BLaER1 treated with 17β-estradiol and CSF1 and Interleukin-3, amounts not matched to agents 10 nM and 100 nM (cell line): ENCODE results near the gene SYT9.
A peak's percentile ranks its signal among the peaks of the same experiment; 100 is the strongest.

Experiments used
- H3K27ac ChIP-seq, 11 experiments: shearing (Covaris generic); formaldehyde crosslinking; 2 replicates each; pipeline ENCODE4 v1.8.1; 2022
- H3K27me3 ChIP-seq, 11 experiments: shearing (Covaris generic); formaldehyde crosslinking; 2 replicates each; pipeline ENCODE4 v1.8.1; 2022
- H3K36me3 ChIP-seq, 11 experiments: shearing (Covaris generic); formaldehyde crosslinking; 2 replicates each; pipeline ENCODE4 v1.8.1; 2022
- H3K4me1 ChIP-seq, 10 experiments: shearing (Covaris generic); formaldehyde crosslinking; 2 replicates each; pipeline ENCODE4 v1.8.1; 2022
- H3K4me2 ChIP-seq, 11 experiments: shearing (Covaris generic); formaldehyde crosslinking; 2 replicates each; pipeline ENCODE4 v1.8.1; 2022
- H3K4me3 ChIP-seq, 10 experiments: shearing (Covaris generic); formaldehyde crosslinking; 2 replicates each; pipeline ENCODE4 v1.8.1; 2022
- H3K9ac ChIP-seq, 11 experiments: shearing (Covaris generic); formaldehyde crosslinking; 2 replicates each; pipeline ENCODE4 v1.8.1; 2022
- H3K9me3 ChIP-seq, 11 experiments: shearing (Covaris generic); formaldehyde crosslinking; replicated peaks in 1 of 11; 2 replicates each; pipeline ENCODE4 v1.8.1; 2022
- H4K20me1 ChIP-seq, 11 experiments: shearing (Covaris generic); formaldehyde crosslinking; 2 replicates each; pipeline ENCODE4 v1.8.1; 2022
- Cebpa-rat ChIP-seq, 11 experiments: shearing (Covaris generic); IDR thresholded peaks; 2 replicates each; pipeline ENCODE4 v1.8.1; 2022

Gene SYT9

DNA sequence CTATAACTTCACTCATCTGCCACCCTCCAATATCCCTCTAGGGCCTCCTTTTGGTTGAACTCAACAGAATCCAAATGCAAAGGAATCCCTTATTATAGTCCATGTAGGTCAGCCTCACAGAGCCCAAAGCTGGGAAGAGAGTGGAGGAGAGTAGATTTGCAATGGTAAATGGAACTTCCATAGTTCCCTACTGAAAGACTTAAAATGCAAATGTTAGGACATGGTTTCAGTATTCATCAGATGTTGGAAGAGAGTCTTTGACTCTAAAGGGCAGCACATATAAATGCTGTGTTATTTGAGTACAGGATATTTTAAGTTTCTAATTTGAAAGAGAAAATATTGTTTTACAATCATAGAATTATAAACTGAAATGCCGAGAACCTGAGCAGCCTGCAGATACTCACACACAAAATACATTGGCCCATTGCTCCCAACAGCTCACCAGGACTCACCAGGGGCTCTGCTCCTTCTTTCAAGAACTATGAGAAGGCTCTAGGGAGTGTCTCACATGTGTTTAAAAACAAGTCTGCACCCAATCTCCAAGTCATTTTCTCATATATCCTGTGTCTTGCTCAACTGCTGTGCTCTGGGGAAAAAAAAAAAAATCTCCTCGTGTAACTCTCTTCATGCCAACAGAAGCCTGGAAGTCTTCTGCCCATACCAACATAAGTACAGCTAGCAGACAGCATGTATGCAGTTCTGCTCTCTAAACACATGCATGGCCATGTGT, 39.6 kb downstream of the SYT9 start:
- H3K27ac ChIP-seq: no peak overlapping the region
- no peak overlapping the region for H3K4me3 ChIP-seq
- TF ChIP-seq Cebpa-rat (IDR thresholded peaks at IDR 0.05): no peak

GRCh38 chr11:7292922-7293321, 41.2 kb downstream of the SYT9 start:
- Histone ChIP-seq H3K9me3 (peaks cover 0 to 2% (median 0%) of the 10 kb centered on the region in 11 experiments; a peak in 4 of 22 replicates), H3K4me3 (no peak overlapping the region), H3K4me2 (no peak overlapping the region), H3K4me1 (no peaks in the 10 kb centered on the region), H3K36me3 (no peaks in the 10 kb centered on the region), H3K27me3 (no peaks in the 10 kb centered on the region), H3K9ac (no peak overlapping the region), H4K20me1 (no peaks in the 10 kb centered on the region), H3K27ac (no peak overlapping the region)
- TF ChIP-seq Cebpa-rat (IDR thresholded peaks at IDR 0.05): no peak

More for the DNA sequence above, 39.6 kb downstream of the SYT9 start:
- Histone ChIP-seq H3K4me2 (no peak overlapping the region), H3K27me3 (no peaks in the 10 kb centered on the region), H3K4me1 (no peaks in the 10 kb centered on the region), H3K36me3 (no peaks in the 10 kb centered on the region), H3K9me3 (peaks cover 12 to 18% (median 14%) of the 10 kb centered on the region in 11 experiments), H4K20me1 (no peaks in the 10 kb centered on the region), H3K9ac (no peak overlapping the region)

DNA sequence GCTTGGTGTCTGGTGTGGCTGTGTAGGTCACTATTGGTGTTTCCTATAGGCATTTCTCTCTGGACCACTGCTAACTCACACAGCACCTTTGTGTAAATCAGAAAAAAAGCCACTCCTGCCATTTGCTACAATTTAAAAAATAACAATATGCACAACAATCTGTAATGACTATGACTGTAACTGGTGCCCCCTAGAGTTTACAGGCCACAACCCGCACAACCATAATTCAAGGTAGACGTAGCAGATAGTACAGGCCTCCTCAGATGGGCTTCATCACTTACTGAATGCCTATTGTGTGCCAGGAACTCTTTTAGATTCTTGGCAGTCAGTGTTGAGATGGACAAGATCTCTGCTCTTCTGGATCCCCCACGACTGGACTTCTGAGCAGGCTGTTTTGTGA, 47.7 kb downstream of the SYT9 start:
- Histone ChIP-seq H3K27me3 (no peaks in the 10 kb centered on the region), H3K4me3 (no peak overlapping the region), H3K27ac (no peak overlapping the region), H3K4me1 (no peaks in the 10 kb centered on the region), H4K20me1 (no peaks in the 10 kb centered on the region), H3K9ac (no peak overlapping the region), H3K4me2 (no peak overlapping the region), H3K36me3 (no peaks in the 10 kb centered on the region), H3K9me3 (no peaks in the 10 kb centered on the region)
- TF ChIP-seq Cebpa-rat (IDR thresholded peaks at IDR 0.05): no peak

GRCh38 chr11:7300281-7300680, 48.6 kb downstream of the SYT9 start:
- no peaks in the 10 kb centered on the region for H3K9me3 ChIP-seq
- no peak overlapping the region for H3K27ac ChIP-seq
- H3K9ac ChIP-seq: no peak overlapping the region
- H3K4me2 ChIP-seq: no peak overlapping the region
- H4K20me1 ChIP-seq: no peaks in the 10 kb centered on the region
- H3K27me3 ChIP-seq: no peaks in the 10 kb centered on the region
- no peaks in the 10 kb centered on the region for H3K36me3 ChIP-seq
- no peaks in the 10 kb centered on the region for H3K4me1 ChIP-seq
- H3K4me3 ChIP-seq: no peak overlapping the region
- no peak for TF ChIP-seq Cebpa-rat (IDR thresholded peaks at IDR 0.05)

DNA sequence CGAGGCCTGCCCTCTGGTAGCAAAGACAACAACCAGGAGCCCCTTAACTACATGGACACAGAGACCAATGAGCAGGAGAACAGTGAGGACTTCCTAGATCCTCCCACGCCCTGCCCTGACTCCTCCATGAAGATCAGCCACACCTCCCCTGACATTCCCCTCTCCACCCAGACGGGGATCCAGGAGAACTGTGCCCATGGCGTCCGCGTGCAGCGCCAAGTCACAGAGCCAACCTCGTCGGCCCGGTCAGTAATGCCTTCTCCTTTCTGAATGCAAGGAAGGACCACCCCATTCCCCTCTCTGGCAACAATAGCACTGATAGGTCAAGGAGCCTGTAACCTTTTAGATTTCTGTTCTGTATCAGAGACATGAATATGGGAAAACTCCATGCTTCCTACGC, 51.4 kb downstream of the SYT9 start:
- no peak for TF ChIP-seq Cebpa-rat (IDR thresholded peaks at IDR 0.05)
- Histone ChIP-seq H3K4me3 (no peak overlapping the region), H3K9me3 (no peaks in the 10 kb centered on the region), H3K27me3 (no peaks in the 10 kb centered on the region), H3K36me3 (no peaks in the 10 kb centered on the region), H3K4me1 (peaks cover 0 to 21% (median 7%) of the 10 kb centered on the region in 10 experiments; a peak in 10 of 20 replicates), H4K20me1 (no peaks in the 10 kb centered on the region), H3K4me2 (no peak overlapping the region), H3K27ac (no peak overlapping the region), H3K9ac (no peak overlapping the region)

DNA sequence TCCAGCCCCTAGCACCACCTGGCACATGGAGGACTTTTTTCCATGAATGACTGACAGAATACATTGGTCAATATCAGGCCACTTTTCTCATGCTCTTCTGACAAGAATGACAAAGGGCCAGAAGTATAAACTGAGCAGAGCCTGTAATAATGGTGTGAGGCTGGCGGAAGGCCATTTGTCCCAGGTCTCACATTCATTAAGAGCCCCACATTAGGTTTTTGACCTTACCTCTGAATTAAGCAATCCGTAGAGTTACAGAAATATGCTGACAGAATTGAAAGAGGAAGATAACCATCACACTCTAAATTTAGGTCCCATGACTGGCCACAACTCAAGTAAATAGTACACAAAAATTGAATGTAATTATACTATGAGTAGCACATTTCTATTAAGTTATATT, 55.2 kb downstream of the SYT9 start:
- H3K9ac ChIP-seq: no peak overlapping the region
- peak overlapping the region in 5 of 11 experiments; percentile 49 to 71 (median 52); a peak in 10 of 22 replicates for H3K4me2 ChIP-seq
- H3K27ac ChIP-seq: peak overlapping the region in 3 of 11 experiments; percentile 26 to 54 (median 39); a peak in 3 of 22 replicates
- H4K20me1 ChIP-seq: no peaks in the 10 kb centered on the region
- no peak for TF ChIP-seq Cebpa-rat (IDR thresholded peaks at IDR 0.05)
- H3K27me3 ChIP-seq: no peaks in the 10 kb centered on the region
- no peaks in the 10 kb centered on the region for H3K36me3 ChIP-seq
- peaks cover 0 to 26% (median 7%) of the 10 kb centered on the region in 10 experiments; a peak in 10 of 20 replicates for H3K4me1 ChIP-seq
- no peak overlapping the region for H3K4me3 ChIP-seq
- H3K9me3 ChIP-seq: no peaks in the 10 kb centered on the region

DNA sequence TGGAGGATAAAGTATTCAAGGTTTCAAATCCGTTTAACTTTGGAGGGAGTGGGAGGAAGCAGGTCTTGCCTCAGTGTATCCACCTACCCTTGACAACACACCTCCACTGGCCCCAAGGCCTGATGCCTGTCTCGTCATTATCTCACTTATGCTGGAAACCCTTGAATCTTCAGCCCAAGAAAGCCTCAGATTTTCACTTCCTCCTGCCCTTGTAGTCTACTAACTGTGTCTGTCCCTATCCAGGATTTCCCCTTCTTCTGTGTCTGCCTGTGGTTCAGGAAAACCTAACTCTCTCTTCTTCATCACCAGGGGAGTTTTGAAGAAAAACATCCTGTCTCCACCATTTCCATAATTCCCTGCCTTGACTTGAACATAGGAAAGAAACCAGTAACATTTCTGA, 56.1 kb downstream of the SYT9 start:
- peak overlapping the region in 4 of 11 experiments; percentile 18 to 54 (median 32); a peak in 5 of 22 replicates for H3K27ac ChIP-seq
- H3K4me3 ChIP-seq: no peak overlapping the region
- H3K9ac ChIP-seq: no peak overlapping the region
- peaks cover 0 to 26% (median 7%) of the 10 kb centered on the region in 10 experiments; a peak in 10 of 20 replicates for H3K4me1 ChIP-seq
- H4K20me1 ChIP-seq: no peaks in the 10 kb centered on the region
- H3K9me3 ChIP-seq: no peaks in the 10 kb centered on the region
- no peaks in the 10 kb centered on the region for H3K36me3 ChIP-seq
- H3K27me3 ChIP-seq: no peaks in the 10 kb centered on the region
- H3K4me2 ChIP-seq: peak overlapping the region in 5 of 11 experiments; percentile 16 to 71 (median 52); a peak in 10 of 22 replicates
- TF ChIP-seq Cebpa-rat (IDR thresholded peaks at IDR 0.05): no peak

- Histone ChIP-seq H3K27me3 (no peaks in the 10 kb centered on the region), H3K4me3 (no peak overlapping the region), H3K36me3 (no peaks in the 10 kb centered on the region), H3K4me1 (peaks cover 0 to 18% (median 4%) of the 10 kb centered on the region in 10 experiments; a peak in 10 of 20 replicates), H3K4me2 (no peak overlapping the region), H3K27ac (no peak overlapping the region), H4K20me1 (no peaks in the 10 kb centered on the region), H3K9ac (no peak overlapping the region), H3K9me3 (no peaks in the 10 kb centered on the region)
- TF ChIP-seq Cebpa-rat (IDR thresholded peaks at IDR 0.05): no peak
Observed at GRCh38 chr11:7311903-7312302, 60.2 kb downstream of the SYT9 start.

GRCh38 chr11:7314811-7315604, 63.3 kb downstream of the SYT9 start:
- Histone ChIP-seq H3K36me3 (no peaks in the 10 kb centered on the region), H4K20me1 (no peaks in the 10 kb centered on the region), H3K4me1 (no peaks in the 10 kb centered on the region), H3K27me3 (no peaks in the 10 kb centered on the region), H3K27ac (no peak overlapping the region), H3K4me2 (no peak overlapping the region), H3K9me3 (no peaks in the 10 kb centered on the region), H3K9ac (no peak overlapping the region), H3K4me3 (no peak overlapping the region)
- no peak for TF ChIP-seq Cebpa-rat (IDR thresholded peaks at IDR 0.05)
